ENCODE results near the gene ATXN7L2. TPM values are rescaled to one million over a fixed set of nuclear protein-coding genes. Genes with fewer than 3 reads are reported as not detected.

The ATXN7L2 gene
- total RNA-seq, 1 experiment from 2014 or later = 17.3 TPM

DNA sequence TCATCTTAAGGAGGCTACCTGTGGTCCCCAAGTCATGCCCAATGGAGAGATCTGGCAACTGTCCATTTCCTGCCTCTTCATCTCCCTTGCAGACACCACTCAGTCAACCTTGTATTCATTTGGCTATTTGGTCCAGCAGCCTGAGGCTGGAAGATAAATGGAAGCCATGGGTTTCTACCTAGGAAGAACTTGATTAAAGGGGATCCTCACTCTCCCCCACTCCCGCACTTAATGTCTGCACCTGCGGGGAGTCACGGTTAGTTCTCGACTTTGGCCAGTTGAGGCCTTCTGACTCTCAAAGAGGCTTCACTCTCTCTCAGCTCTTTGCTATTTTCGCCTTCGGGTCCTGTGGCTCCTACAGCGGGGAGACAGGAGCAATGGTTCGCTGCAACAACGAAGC, 8.4 kb upstream of the ATXN7L2 start:
- no peaks in the 10 kb centered on the region for H3K79me2 ChIP-seq (ENCODE audit: insufficient read depth, low read length)
- no CpG with 5 or more reads among the region's 9 CpGs for WGBS (ENCODE audit: extremely low coverage, insufficient read length, low lambda C conversion rate)
- 0 out of 2 replicates have a peak, but pooled peaks cover 2% of the 10 kb centered on the region for H3K27me3 ChIP-seq (ENCODE audit: insufficient read depth, low read length)
- H3K27ac ChIP-seq (ENCODE audit: insufficient read length, low read depth, low read length) = no peak overlapping the region
- Mint-ChIP-seq H3K4me1 (peaks cover 3 to 8% of the 10 kb centered on the region in 2 experiments), H3K9me3 (peaks cover 0 to under 1% of the 10 kb centered on the region in 2 experiments; a peak in 2 of 5 replicates), H3K27ac (no peak overlapping the region; a peak in 1 of 7 replicates), H3K36me3 (ENCODE audit: insufficient read depth in 1 of 3, low read depth in 3 of 3) (no peaks in the 10 kb centered on the region), H3K4me3 (no peak overlapping the region; a peak in 1 of 5 replicates), H3K27me3 (ENCODE audit: low read depth) (peaks cover 49% of the 10 kb centered on the region)
- TF ChIP-seq, protein P1, sequence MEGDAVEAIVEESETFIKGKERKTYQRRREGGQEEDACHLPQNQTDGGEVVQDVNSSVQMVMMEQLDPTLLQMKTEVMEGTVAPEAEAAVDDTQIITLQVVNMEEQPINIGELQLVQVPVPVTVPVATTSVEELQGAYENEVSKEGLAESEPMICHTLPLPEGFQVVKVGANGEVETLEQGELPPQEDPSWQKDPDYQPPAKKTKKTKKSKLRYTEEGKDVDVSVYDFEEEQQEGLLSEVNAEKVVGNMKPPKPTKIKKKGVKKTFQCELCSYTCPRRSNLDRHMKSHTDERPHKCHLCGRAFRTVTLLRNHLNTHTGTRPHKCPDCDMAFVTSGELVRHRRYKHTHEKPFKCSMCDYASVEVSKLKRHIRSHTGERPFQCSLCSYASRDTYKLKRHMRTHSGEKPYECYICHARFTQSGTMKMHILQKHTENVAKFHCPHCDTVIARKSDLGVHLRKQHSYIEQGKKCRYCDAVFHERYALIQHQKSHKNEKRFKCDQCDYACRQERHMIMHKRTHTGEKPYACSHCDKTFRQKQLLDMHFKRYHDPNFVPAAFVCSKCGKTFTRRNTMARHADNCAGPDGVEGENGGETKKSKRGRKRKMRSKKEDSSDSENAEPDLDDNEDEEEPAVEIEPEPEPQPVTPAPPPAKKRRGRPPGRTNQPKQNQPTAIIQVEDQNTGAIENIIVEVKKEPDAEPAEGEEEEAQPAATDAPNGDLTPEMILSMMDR (conservative IDR thresholded peaks at IDR 0.05) = no peak
- DNase-seq = peak; percentile 2
- H3K14ac ChIP-seq (ENCODE audit: insufficient read depth, low read length) = no peak overlapping the region
- no peak overlapping the region for H3K9ac ChIP-seq (ENCODE audit: extremely low read depth, insufficient read length, low read length)
- H3K9me3 ChIP-seq (ENCODE audit: control insufficient read depth, low read depth, low read length) = no peaks in the 10 kb centered on the region
- H3K23ac ChIP-seq (ENCODE audit: insufficient read length, low read depth, low read length) = no peak overlapping the region
- H2AFZ ChIP-seq (ENCODE audit: low read length) = no peak overlapping the region
- H3K4me2 ChIP-seq (ENCODE audit: insufficient read depth, insufficient read length, low read length) = no peak overlapping the region
- no peak overlapping the region for H4K91ac ChIP-seq (ENCODE audit: insufficient read length, low read depth, low read length)
- H3K4ac ChIP-seq (ENCODE audit: low read depth, low read length) = no peak overlapping the region
- H3K18ac ChIP-seq (ENCODE audit: insufficient read length, low read depth, low read length) = no peak overlapping the region
- H4K20me1 ChIP-seq (ENCODE audit: control insufficient read depth, insufficient read depth, insufficient read length) = no peaks in the 10 kb centered on the region
- no peak overlapping the region for H2BK20ac ChIP-seq (ENCODE audit: low read depth, low read length, poor library complexity, severe bottlenecking)
- no peak overlapping the region for H2BK12ac ChIP-seq (ENCODE audit: insufficient read length, low read depth, low read length)
- H2AK5ac ChIP-seq (ENCODE audit: insufficient read length, low read length) = no peak overlapping the region
- no peak overlapping the region for H2BK15ac ChIP-seq (ENCODE audit: low read depth, low read length)
- H2BK120ac ChIP-seq (ENCODE audit: low read depth, low read length, poor library complexity, severe bottlenecking) = no peak overlapping the region
- no peak overlapping the region for H3T11ph ChIP-seq (ENCODE audit: low read length)
- no peaks in the 10 kb centered on the region for H3K23me2 ChIP-seq (ENCODE audit: insufficient read length, low read depth, low read length, poor library complexity, severe bottlenecking)
- no peak overlapping the region for H4K8ac ChIP-seq (replicated peaks; ENCODE audit: insufficient read length, low read depth, low read length)
- no peak overlapping the region for H4K5ac ChIP-seq (ENCODE audit: insufficient read length, low read depth, low read length)
- H2BK5ac ChIP-seq (ENCODE audit: insufficient read length, low read length) = no peak overlapping the region
- H3K56ac ChIP-seq (ENCODE audit: insufficient read length, low read depth, low read length) = no peak overlapping the region
- no peaks in the 10 kb centered on the region for H3K79me1 ChIP-seq (ENCODE audit: insufficient read depth, low read depth, low read length, poor library complexity, severe bottlenecking)
- no peaks in the 10 kb centered on the region for H3K4me1 ChIP-seq (ENCODE audit: insufficient read depth, low read length)

Measured in H9 (cell line).